ENCODE data around the gene MED12L.

DNA sequence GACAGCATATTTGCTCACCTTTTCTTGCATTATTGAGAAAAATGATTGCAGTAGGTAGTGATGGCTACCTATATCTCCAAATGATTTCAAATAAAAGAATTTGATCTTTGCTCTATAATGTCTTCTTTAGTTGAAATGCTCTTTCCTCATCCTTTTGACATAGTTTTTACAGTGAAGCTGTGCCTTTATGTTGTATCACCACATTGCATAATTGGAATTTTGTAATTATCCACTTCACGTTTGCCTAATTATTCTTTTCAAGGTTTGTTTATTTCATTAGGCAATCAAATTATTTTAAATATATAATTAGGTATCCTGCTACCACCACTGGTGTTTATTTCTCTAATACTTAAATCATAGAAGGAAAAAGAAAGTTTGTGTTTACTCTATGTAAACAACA lies 265.2 kb downstream of the MED12L start:
- TF ChIP-seq EZH2 (IDR thresholded peaks at IDR 0.05) (no peak), FOXP2 (optimal IDR thresholded peaks at IDR 0.05; ENCODE audit: control extremely low read depth, extremely low read length, insufficient read depth) (no peak), POLR2AphosphoS5 (IDR thresholded peaks at IDR 0.05; ENCODE audit: borderline replicate concordance, low read depth, low read length) (no peak)

Measured in SK-N-MC (cell line).